IPS-15b (cell line): ENCODE results near the gene LRRC8C.

Experiments
- H3K27me3 ChIP-seq: one replicate; pipeline ENCODE4 v1.6.1; 2013; ENCODE audit warnings: low read length; ENCODE audit not compliant: control insufficient read depth, insufficient read depth
- H3K36me3 ChIP-seq: one replicate; pipeline ENCODE4 v1.6.1; 2013; ENCODE audit warnings: low read length; ENCODE audit not compliant: control insufficient read depth, insufficient read depth
- H3K4me1 ChIP-seq: one replicate; pipeline ENCODE4 v1.6.1; 2013; ENCODE audit warnings: mild to moderate bottlenecking, low read length; ENCODE audit not compliant: control insufficient read depth, insufficient read depth
- H3K4me3 ChIP-seq: one replicate; pipeline ENCODE4 v1.5.1; 2013; ENCODE audit warnings: low read depth, low read length
- H3K9ac ChIP-seq: one replicate; pipeline ENCODE4 v1.6.1; 2013; ENCODE audit warnings: low read depth, mild to moderate bottlenecking, low read length
- H3K9me3 ChIP-seq: one replicate; pipeline ENCODE4 v1.6.1; 2013; ENCODE audit warnings: mild to moderate bottlenecking, low read length; ENCODE audit not compliant: control insufficient read depth, insufficient read depth

LRRC8C gene

GRCh38 chr1:89687254-89687653 is 54.3 kb downstream of the LRRC8C start:
- Histone ChIP-seq H3K36me3 (no peaks in the 10 kb centered on the region), H3K4me1 (no peaks in the 10 kb centered on the region), H3K9ac (no peak overlapping the region), H3K4me3 (no peak overlapping the region), H3K9me3 (no peaks in the 10 kb centered on the region), H3K27me3 (no peaks in the 10 kb centered on the region)

- H3K27me3 ChIP-seq: no peaks in the 10 kb centered on the region
- no peak overlapping the region for H3K9ac ChIP-seq
- H3K4me3 ChIP-seq: no peak overlapping the region
- H3K36me3 ChIP-seq: no peaks in the 10 kb centered on the region
- no peaks in the 10 kb centered on the region for H3K4me1 ChIP-seq
- H3K9me3 ChIP-seq: no peaks in the 10 kb centered on the region
Measured at GRCh38 chr1:89688607-89689006, 55.7 kb downstream of the LRRC8C start.

- Histone ChIP-seq H3K36me3 (no peaks in the 10 kb centered on the region), H3K4me3 (no peak overlapping the region), H3K4me1 (no peaks in the 10 kb centered on the region), H3K9ac (no peak overlapping the region), H3K27me3 (no peaks in the 10 kb centered on the region), H3K9me3 (no peaks in the 10 kb centered on the region)
Measured at GRCh38 chr1:89689234-89689633, 56.3 kb downstream of the LRRC8C start.

GRCh38 chr1:89690595-89690994 is 57.7 kb downstream of the LRRC8C start:
- H3K9me3 ChIP-seq: no peaks in the 10 kb centered on the region
- H3K9ac ChIP-seq: no peak overlapping the region
- H3K27me3 ChIP-seq: no peaks in the 10 kb centered on the region
- H3K36me3 ChIP-seq: no peaks in the 10 kb centered on the region
- no peak overlapping the region for H3K4me3 ChIP-seq
- no peaks in the 10 kb centered on the region for H3K4me1 ChIP-seq

GRCh38 chr1:89692601-89693521 is 59.9 kb downstream of the LRRC8C start:
- H3K27me3 ChIP-seq: no peaks in the 10 kb centered on the region
- H3K9ac ChIP-seq: no peak overlapping the region
- H3K4me1 ChIP-seq: no peaks in the 10 kb centered on the region
- H3K4me3 ChIP-seq: no peak overlapping the region
- H3K36me3 ChIP-seq: no peaks in the 10 kb centered on the region
- no peaks in the 10 kb centered on the region for H3K9me3 ChIP-seq

GRCh38 chr1:89695847-89696246 is 62.9 kb downstream of the LRRC8C start:
- Histone ChIP-seq H3K27me3 (no peaks in the 10 kb centered on the region), H3K4me1 (no peaks in the 10 kb centered on the region), H3K36me3 (no peaks in the 10 kb centered on the region), H3K4me3 (no peak overlapping the region), H3K9ac (no peak overlapping the region), H3K9me3 (no peaks in the 10 kb centered on the region)

GRCh38 chr1:89697383-89697782 is 64.5 kb downstream of the LRRC8C start:
- H3K9ac ChIP-seq: no peak overlapping the region
- no peaks in the 10 kb centered on the region for H3K36me3 ChIP-seq
- no peaks in the 10 kb centered on the region for H3K27me3 ChIP-seq
- H3K9me3 ChIP-seq: no peaks in the 10 kb centered on the region
- no peak overlapping the region for H3K4me3 ChIP-seq
- H3K4me1 ChIP-seq: no peaks in the 10 kb centered on the region

- no peaks in the 10 kb centered on the region for H3K4me1 ChIP-seq
- no peak overlapping the region for H3K4me3 ChIP-seq
- H3K9ac ChIP-seq: no peak overlapping the region
- no peaks in the 10 kb centered on the region for H3K9me3 ChIP-seq
- H3K36me3 ChIP-seq: no peaks in the 10 kb centered on the region
- no peaks in the 10 kb centered on the region for H3K27me3 ChIP-seq
Measured at GRCh38 chr1:89698020-89698560, 65.2 kb downstream of the LRRC8C start.

- Histone ChIP-seq H3K4me1 (no peaks in the 10 kb centered on the region), H3K36me3 (no peaks in the 10 kb centered on the region), H3K9me3 (no peaks in the 10 kb centered on the region), H3K9ac (no peak overlapping the region), H3K4me3 (no peak overlapping the region), H3K27me3 (no peaks in the 10 kb centered on the region)
Measured at GRCh38 chr1:89698624-89699023, 65.7 kb downstream of the LRRC8C start.

GRCh38 chr1:89699451-89699986 is 66.6 kb downstream of the LRRC8C start:
- H3K4me3 ChIP-seq: no peak overlapping the region
- H3K9ac ChIP-seq: no peak overlapping the region
- H3K27me3 ChIP-seq: no peaks in the 10 kb centered on the region
- H3K36me3 ChIP-seq: no peaks in the 10 kb centered on the region
- no peaks in the 10 kb centered on the region for H3K9me3 ChIP-seq
- no peaks in the 10 kb centered on the region for H3K4me1 ChIP-seq

- no peaks in the 10 kb centered on the region for H3K27me3 ChIP-seq
- no peaks in the 10 kb centered on the region for H3K9me3 ChIP-seq
- H3K36me3 ChIP-seq: no peaks in the 10 kb centered on the region
- H3K9ac ChIP-seq: no peak overlapping the region
- no peak overlapping the region for H3K4me3 ChIP-seq
- H3K4me1 ChIP-seq: peaks cover 3% of the 10 kb centered on the region
Measured at GRCh38 chr1:89701746-89702241, 68.9 kb downstream of the LRRC8C start.
